GM19240 (cell line): Measurements from ENCODE around the gene PLXDC2.

Experiments used
- DNase-seq: peaks from one replicate; pipeline ENCODE4 v3.0.0; 2011; ENCODE audit warnings: low spot score; ENCODE audit not compliant: insufficient read length

PLXDC2 gene

GRCh38 chr10:19908991-19909696 lies 92.9 kb downstream of the PLXDC2 start:
- no peak for DNase-seq

- no peak for DNase-seq
These were observed 95.7 kb downstream of the PLXDC2 start for GRCh38 chr10:19911886-19912285.

GRCh38 chr10:19913987-19914386 lies 97.8 kb downstream of the PLXDC2 start:
- no peak for DNase-seq

- no peak for DNase-seq
These were observed 98.9 kb downstream of the PLXDC2 start for GRCh38 chr10:19915125-19915524.

GRCh38 chr10:19915816-19916215 lies 99.6 kb downstream of the PLXDC2 start:
- DNase-seq = no peak

GRCh38 chr10:19917751-19918478 lies 101.7 kb downstream of the PLXDC2 start:
- DNase-seq = no peak

- no peak for DNase-seq
These were observed 102.6 kb downstream of the PLXDC2 start for GRCh38 chr10:19918794-19919193.

GRCh38 chr10:19919671-19920070 lies 103.4 kb downstream of the PLXDC2 start:
- DNase-seq = no peak

GRCh38 chr10:19920075-19920726 lies 104.0 kb downstream of the PLXDC2 start:
- DNase-seq = no peak

GRCh38 chr10:19921300-19922140 lies 105.3 kb downstream of the PLXDC2 start:
- no peak for DNase-seq

- DNase-seq = no peak
These were observed 106.2 kb downstream of the PLXDC2 start for GRCh38 chr10:19922236-19922963.

- DNase-seq = no peak
These were observed 108.8 kb downstream of the PLXDC2 start for GRCh38 chr10:19925064-19925463.

- DNase-seq = no peak
These were observed 112.7 kb downstream of the PLXDC2 start for GRCh38 chr10:19928936-19929335.

GRCh38 chr10:19929506-19930140 lies 113.4 kb downstream of the PLXDC2 start:
- no peak for DNase-seq

- no peak for DNase-seq
These were observed 115.0 kb downstream of the PLXDC2 start for GRCh38 chr10:19930936-19931893.

- DNase-seq = no peak
These were observed 115.8 kb downstream of the PLXDC2 start for GRCh38 chr10:19931894-19932590.

GRCh38 chr10:19932806-19933371 lies 116.7 kb downstream of the PLXDC2 start:
- DNase-seq = no peak

GRCh38 chr10:19933772-19934171 lies 117.5 kb downstream of the PLXDC2 start:
- no peak for DNase-seq
